Measurements from ENCODE around the gene DIO1. TPM values are rescaled to one million over a fixed set of nuclear protein-coding genes. Genes with fewer than 3 reads are reported as not detected.

The DIO1 gene
- total and polyA plus RNA-seq, 9 of the 15 experiments (the other 6 are each of a cell fraction or from before 2014, with no cell fraction given), result not detected

DNA sequence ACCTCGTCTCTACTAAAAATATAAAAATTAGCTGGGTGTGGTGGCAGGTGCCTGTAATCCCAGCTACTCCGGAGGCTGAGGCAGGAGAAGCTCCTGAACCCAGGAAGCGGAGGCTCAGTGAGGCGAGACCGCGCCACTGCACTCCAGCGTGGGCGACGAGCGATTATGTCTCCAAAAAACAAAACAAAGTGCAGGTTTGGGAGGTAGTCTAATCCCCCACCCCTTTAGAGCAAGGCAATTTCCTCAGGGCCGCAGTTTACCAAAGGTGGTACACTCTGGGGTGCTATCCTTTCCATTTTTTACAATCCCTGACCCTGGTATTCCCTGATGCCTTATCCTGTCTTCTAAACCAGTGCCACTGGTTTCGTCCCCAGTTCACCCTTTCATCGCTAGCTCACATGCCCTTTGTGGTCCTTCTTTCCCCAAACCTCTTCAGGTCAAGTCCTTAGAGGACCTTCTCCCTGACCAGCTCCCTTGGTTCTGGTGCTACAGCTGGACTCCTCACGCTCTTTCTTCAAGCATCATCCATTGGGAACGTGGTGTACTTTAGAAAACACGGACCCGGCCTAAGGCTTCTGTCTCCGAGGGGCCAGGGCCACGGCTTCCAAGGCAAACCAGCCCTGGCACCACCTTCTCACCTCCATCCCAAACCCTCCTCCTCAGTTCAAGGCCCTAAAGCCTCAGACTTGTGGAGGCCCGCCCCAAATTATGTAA, 50.6 kb downstream of the DIO1 start (continued):
- TF ChIP-seq, protein P1, sequence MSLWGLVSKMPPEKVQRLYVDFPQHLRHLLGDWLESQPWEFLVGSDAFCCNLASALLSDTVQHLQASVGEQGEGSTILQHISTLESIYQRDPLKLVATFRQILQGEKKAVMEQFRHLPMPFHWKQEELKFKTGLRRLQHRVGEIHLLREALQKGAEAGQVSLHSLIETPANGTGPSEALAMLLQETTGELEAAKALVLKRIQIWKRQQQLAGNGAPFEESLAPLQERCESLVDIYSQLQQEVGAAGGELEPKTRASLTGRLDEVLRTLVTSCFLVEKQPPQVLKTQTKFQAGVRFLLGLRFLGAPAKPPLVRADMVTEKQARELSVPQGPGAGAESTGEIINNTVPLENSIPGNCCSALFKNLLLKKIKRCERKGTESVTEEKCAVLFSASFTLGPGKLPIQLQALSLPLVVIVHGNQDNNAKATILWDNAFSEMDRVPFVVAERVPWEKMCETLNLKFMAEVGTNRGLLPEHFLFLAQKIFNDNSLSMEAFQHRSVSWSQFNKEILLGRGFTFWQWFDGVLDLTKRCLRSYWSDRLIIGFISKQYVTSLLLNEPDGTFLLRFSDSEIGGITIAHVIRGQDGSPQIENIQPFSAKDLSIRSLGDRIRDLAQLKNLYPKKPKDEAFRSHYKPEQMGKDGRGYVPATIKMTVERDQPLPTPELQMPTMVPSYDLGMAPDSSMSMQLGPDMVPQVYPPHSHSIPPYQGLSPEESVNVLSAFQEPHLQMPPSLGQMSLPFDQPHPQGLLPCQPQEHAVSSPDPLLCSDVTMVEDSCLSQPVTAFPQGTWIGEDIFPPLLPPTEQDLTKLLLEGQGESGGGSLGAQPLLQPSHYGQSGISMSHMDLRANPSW (CRISPR knock-in tag; IDR thresholded peaks at IDR 0.05), result 0 out of 2 replicates have a peak, but pooled peaks have one; percentile 35
- TF ChIP-seq RFX5 (IDR thresholded peaks at IDR 0.05; ENCODE audit: low read depth, low read length) (no peak), FOXK2 (conservative IDR thresholded peaks at IDR 0.05 in 1 of 2, IDR thresholded peaks at IDR 0.05 in 1 of 2; ENCODE audit: low read depth in 2 of 2) (peak in 1 of 2 experiments; percentile 11; a peak in 1 of 4 replicates), LARP7 (IDR thresholded peaks at IDR 0.05) (no peak), MTA1 (IDR thresholded peaks at IDR 0.05; ENCODE audit: borderline replicate concordance) (peak; percentile 51; the same call in 1 of the 2 replicates), PHTF2 (CRISPR knock-in tag; IDR thresholded peaks at IDR 0.05) (no peak)
- TF ChIP-seq, protein P2, sequence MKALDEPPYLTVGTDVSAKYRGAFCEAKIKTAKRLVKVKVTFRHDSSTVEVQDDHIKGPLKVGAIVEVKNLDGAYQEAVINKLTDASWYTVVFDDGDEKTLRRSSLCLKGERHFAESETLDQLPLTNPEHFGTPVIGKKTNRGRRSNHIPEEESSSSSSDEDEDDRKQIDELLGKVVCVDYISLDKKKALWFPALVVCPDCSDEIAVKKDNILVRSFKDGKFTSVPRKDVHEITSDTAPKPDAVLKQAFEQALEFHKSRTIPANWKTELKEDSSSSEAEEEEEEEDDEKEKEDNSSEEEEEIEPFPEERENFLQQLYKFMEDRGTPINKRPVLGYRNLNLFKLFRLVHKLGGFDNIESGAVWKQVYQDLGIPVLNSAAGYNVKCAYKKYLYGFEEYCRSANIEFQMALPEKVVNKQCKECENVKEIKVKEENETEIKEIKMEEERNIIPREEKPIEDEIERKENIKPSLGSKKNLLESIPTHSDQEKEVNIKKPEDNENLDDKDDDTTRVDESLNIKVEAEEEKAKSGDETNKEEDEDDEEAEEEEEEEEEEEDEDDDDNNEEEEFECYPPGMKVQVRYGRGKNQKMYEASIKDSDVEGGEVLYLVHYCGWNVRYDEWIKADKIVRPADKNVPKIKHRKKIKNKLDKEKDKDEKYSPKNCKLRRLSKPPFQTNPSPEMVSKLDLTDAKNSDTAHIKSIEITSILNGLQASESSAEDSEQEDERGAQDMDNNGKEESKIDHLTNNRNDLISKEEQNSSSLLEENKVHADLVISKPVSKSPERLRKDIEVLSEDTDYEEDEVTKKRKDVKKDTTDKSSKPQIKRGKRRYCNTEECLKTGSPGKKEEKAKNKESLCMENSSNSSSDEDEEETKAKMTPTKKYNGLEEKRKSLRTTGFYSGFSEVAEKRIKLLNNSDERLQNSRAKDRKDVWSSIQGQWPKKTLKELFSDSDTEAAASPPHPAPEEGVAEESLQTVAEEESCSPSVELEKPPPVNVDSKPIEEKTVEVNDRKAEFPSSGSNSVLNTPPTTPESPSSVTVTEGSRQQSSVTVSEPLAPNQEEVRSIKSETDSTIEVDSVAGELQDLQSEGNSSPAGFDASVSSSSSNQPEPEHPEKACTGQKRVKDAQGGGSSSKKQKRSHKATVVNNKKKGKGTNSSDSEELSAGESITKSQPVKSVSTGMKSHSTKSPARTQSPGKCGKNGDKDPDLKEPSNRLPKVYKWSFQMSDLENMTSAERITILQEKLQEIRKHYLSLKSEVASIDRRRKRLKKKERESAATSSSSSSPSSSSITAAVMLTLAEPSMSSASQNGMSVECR (CRISPR knock-in tag; IDR thresholded peaks at IDR 0.05), result peak; percentile 39; the same call in 1 of the 2 replicates
- TF ChIP-seq, protein P3, sequence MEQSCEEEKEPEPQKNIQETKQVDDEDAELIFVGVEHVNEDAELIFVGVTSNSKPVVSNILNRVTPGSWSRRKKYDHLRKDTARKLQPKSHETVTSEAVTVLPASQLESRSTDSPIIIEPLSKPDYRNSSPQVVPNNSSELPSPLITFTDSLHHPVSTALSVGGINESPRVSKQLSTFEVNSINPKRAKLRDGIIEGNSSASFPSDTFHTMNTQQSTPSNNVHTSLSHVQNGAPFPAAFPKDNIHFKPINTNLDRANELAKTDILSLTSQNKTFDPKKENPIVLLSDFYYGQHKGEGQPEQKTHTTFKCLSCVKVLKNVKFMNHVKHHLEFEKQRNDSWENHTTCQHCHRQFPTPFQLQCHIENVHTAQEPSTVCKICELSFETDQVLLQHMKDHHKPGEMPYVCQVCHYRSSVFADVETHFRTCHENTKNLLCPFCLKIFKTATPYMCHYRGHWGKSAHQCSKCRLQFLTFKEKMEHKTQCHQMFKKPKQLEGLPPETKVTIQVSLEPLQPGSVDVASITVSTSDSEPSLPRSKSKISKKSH (CRISPR knock-in tag; IDR thresholded peaks at IDR 0.05), result no peak
- TF ChIP-seq, protein P4, sequence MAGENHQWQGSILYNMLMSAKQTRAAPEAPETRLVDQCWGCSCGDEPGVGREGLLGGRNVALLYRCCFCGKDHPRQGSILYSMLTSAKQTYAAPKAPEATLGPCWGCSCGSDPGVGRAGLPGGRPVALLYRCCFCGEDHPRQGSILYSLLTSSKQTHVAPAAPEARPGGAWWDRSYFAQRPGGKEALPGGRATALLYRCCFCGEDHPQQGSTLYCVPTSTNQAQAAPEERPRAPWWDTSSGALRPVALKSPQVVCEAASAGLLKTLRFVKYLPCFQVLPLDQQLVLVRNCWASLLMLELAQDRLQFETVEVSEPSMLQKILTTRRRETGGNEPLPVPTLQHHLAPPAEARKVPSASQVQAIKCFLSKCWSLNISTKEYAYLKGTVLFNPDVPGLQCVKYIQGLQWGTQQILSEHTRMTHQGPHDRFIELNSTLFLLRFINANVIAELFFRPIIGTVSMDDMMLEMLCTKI (IDR thresholded peaks at IDR 0.05; ENCODE audit: partially characterized antibody), result no peak
- TF ChIP-seq, protein P5, sequence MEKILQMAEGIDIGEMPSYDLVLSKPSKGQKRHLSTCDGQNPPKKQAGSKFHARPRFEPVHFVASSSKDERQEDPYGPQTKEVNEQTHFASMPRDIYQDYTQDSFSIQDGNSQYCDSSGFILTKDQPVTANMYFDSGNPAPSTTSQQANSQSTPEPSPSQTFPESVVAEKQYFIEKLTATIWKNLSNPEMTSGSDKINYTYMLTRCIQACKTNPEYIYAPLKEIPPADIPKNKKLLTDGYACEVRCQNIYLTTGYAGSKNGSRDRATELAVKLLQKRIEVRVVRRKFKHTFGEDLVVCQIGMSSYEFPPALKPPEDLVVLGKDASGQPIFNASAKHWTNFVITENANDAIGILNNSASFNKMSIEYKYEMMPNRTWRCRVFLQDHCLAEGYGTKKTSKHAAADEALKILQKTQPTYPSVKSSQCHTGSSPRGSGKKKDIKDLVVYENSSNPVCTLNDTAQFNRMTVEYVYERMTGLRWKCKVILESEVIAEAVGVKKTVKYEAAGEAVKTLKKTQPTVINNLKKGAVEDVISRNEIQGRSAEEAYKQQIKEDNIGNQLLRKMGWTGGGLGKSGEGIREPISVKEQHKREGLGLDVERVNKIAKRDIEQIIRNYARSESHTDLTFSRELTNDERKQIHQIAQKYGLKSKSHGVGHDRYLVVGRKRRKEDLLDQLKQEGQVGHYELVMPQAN (IDR thresholded peaks at IDR 0.05; ENCODE audit: borderline replicate concordance), result 0 out of 2 replicates have a peak, but pooled peaks have one; percentile 21
